Fibroblast of skin of left quadriceps (primary cell): ENCODE measurements around the gene TAMALIN.

Experiments
- DNase-seq, 2 experiments: peaks; one replicate each; pipeline ENCODE4 v3.0.0-alpha.2; 2013; ENCODE audit warnings: low read depth in 2 of 2

TAMALIN gene

DNA sequence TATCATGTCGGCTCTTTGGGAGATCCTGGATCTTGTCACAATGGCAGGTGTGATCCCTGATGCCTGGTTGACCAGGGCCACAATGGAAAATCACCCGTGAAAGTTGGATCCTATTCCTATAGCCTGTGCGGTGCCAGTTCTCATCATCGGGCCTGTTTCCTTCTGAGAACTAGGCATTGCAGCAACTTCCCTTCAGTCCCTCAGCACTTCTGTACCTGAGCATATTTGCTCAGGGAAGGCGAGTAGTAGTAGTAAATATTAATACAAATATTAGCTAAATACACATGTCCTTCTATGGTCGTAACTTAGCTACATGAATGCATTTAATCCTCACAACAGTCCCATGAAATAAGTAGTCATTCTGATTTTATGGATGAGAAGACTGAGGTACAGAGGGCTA, 22.1 kb upstream of the TAMALIN start:
- no peak for DNase-seq

DNA sequence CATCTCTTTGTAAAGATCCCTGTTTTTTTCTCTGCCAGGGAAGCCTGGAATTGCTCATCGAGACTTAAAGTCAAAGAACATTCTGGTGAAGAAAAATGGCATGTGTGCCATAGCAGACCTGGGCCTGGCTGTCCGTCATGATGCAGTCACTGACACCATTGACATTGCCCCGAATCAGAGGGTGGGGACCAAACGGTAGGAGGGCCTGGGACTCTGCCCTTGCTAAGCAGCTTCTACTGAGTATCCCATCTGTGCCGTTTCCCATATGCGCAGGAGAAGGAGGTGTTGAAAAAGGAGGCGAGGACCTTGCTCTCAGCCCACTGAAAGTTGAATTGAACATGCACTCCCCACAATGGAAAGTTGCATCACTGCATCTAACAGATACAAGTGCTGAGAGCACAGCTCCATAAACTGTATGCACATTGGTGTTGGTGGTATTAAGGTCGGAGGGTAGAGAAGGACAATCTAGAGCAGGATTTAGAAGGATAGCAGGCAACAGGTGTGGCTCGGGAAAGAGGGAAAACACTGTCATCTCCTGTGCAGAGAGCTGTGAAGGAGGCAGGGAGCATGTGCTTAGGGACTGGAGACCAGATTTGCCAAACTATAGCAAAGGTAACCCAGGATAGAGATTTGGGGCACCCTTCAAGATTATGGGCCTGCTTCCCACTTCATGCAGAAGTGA, 21.5 kb upstream of the TAMALIN start:
- DNase-seq: no peak

DNA sequence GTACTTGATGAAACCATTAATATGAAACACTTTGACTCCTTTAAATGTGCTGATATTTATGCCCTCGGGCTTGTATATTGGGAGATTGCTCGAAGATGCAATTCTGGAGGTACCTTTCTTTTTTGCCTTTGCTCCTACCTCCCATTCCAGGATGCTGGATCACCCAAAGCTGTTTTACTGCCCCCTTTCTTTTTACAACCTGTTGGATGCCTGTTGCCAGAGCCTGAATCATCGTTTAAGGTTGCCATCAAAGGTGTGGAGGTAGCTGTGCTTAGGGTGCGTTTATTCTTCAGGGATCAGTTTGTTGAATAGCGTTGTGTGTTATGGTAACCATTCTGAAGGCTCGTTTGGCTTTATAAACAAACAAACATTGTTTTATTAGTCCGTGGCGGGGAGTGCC, 19.9 kb upstream of the TAMALIN start:
- no peak for DNase-seq

- no peak for DNase-seq
Measured at GRCh38 chr12:51992246-51992645, 14.5 kb upstream of the TAMALIN start.

- no peak for DNase-seq
Measured at GRCh38 chr12:51994539-51994820, 12.3 kb upstream of the TAMALIN start.

- peak in 1 of 2 experiments; percentile 40 for DNase-seq
Measured at GRCh38 chr12:51994959-51995358, 11.8 kb upstream of the TAMALIN start.

DNA sequence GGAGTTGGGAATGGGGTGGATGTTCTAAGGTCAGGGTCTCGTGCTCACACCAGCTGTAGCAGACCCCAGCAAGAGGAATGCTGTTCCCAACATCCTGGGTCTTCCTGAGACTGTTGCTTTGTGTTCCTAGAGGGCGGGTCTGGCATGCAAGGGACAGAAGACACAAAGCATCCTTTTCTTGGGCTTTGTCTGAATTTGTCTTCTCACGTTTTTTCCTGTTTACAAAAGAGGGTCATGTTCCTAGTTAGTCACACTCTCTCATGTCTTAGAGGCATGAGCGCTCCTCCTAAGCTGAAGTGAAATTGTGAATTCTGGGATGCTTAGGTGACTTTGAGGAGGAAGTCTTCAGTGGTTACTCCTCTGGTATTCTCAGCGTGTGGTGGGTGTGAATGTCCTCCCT, 9.6 kb upstream of the TAMALIN start:
- DNase-seq: no peak

- DNase-seq: no peak
Measured at GRCh38 chr12:52003016-52003550, 3.7 kb upstream of the TAMALIN start.

DNA sequence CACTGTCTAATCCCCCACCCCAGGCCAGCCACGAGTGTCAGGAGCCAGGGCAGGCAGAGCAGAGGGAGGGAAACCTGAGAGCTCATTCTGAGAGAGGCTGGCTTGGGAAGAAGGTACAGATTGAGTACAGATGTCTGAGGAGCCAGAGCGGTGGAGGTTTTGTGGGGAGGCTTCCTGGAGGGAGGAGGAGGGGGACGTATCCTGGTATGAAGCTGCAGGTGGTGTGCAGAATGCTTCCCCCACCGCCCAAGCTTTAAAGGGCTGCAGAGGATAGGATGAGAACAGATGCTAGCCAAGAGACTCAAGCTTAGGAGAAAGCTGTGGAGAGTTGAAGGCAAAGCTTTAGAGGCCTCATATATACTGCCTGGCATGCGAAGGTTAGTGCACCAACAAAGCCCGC, 3.2 kb upstream of the TAMALIN start:
- DNase-seq: no peak

- DNase-seq: peak; percentile 33 to 35
Measured at GRCh38 chr12:52004042-52004648, 2.6 kb upstream of the TAMALIN start.

GRCh38 chr12:52005218-52005902, 1.4 kb upstream of the TAMALIN start:
- no peak for DNase-seq

DNA sequence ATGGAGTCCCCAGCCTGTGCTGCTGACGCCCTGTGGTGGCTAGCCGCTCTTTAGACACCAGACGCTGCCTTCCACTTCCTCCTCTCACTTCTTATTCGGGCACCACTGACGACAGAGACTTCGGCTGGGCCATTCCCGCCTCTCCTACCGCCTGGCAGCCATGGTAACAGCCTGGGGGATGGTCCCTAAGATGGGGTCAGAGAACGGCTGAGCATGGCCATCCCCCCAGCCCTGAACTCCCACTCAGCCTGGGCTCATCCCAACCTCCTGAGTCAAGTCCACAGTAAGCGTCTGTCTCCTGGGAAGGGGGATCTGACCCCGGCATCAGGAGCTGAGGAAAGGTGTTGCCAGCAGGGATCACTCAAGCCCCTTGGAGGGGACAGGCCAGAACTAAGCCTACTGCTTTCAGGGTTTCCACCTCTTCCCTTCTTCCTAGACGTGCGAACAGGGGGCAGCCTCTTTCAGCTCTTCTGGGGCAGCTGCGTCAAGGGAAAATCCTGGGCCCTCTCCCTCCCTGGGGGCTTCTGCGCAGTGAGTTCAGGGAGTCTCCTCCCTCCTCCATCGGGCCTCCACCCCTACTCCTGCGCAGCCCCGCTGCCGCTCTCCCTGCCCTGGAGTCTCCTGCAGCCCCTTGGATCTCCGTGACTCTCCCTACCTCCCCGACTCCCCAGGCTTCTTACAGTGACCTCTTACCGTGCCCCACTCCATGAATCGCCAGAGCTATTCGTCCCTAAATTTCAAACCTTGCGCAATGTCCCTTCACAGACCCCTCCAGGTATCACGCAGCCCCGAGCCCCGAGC, 643 bp upstream of the TAMALIN start:
- no peak for DNase-seq

DNA sequence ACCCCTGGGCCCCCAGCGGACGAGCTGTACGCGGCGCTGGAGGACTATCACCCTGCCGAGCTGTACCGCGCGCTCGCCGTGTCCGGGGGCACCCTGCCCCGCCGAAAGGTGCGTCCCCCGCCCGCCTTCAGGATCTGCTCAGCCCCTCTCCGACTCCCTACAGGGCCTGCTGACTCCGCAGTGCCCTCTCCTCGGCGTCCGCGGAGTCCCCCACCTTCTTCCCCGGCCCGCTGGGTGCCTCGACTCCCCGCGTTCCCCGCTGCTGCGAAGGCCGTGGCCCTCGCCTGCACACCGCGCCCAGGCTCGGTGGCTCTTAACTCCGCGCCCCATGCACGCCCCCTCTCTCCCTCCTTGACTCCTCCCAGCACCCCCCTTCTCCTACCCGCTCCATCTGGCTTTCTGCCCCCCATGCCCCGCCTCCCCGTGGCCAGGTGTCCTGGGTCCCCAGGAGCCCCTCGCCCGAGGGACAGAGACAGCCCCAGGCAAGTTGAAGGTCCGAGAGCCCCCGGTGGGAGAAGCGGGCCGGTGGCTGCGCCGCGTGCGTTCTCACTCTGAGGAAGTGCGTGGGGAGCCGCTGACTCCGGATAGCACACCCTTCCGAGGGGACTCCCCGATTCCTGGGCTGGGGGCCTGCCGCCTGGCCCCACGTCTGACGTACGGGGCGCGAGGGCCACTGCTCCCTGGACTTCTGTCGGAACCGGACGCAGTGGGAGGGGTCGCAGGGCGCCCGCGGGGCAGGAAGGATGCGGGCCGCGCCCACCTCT, 594 bp downstream of the TAMALIN start:
- DNase-seq: no peak

DNA sequence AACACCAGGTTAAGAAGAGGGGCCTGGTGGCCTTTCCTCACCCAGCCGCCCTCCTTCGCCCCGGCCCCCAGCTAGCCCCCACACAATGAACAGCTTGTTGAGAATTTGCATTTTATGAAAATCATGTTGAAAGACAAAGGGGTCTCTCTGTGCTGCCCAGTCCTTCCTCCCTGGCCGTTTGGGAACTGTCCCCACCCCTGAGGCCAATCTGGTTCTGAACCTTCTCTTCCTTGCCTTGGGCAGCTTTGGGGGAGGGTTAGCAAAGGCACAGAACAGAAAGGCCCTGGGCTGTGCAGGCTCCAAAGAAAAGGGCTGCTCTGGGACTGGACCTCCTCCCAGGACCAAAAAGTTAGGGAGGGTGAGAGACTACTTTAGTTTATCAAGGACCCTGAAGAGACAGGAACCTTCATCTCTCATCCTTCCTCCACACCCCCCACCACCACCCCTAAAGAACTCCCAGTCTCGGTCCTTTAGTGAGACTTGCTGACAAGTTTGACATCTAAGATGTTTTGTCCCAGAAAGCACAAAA, 1.3 kb downstream of the TAMALIN start:
- DNase-seq: no peak

DNA sequence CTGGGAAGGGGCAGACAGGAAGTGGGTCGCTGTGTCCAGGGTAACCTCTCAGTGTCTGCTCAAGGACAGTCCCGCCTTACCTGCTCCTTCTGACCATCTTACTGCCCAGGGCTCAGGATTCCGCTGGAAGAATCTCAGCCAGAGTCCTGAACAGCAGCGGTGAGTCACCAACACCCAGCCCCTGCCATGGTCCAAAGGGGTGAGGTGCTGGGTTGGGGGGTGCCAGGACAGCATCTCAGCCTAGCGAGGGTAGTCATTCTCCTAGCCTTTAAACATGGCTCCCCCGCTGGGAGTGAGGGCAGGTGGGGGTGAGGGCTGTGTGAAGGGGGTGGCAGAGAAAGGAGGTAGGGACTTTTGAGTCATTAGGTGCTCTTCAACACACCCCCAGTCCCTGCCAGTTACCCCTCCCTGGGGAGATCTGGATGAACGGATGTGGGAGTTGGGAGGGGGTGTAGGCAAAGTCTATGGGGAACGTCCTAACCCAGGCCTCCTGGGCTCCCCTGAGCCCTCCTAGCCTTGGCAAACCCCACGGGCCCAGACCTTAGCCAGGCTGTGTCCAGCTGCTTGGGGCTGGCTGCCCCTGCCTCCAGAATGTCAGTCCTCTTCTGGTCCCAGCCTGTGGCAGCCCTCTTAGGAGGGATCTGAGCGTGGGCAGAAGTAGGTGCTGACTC, 2.5 kb downstream of the TAMALIN start:
- DNase-seq: no peak

- DNase-seq: peak; percentile 74 to 79
Measured at GRCh38 chr12:52010152-52010622, 3.4 kb downstream of the TAMALIN start.

- no peak for DNase-seq
Measured at GRCh38 chr12:52010692-52011601, 4.2 kb downstream of the TAMALIN start.

GRCh38 chr12:52011602-52012214, 5.0 kb downstream of the TAMALIN start:
- DNase-seq: no peak
